Muscle of leg (tissue), 11 donors: ENCODE results near the gene RBM43. TPM values are rescaled to one million over a fixed set of nuclear protein-coding genes. Genes with fewer than 3 reads are reported as not detected.

Experiments used
- DNase-seq: peaks from one replicate; pipeline ENCODE4 v3.0.0; 2013
- H3K27ac ChIP-seq: one replicate; pipeline ENCODE4 v1.5.1; 2013; ENCODE audit warnings: mild to moderate bottlenecking, low read length, control low read depth
- H3K27me3 ChIP-seq: one replicate; pipeline ENCODE4 v1.6.1; 2013; ENCODE audit warnings: low read length; ENCODE audit not compliant: control insufficient read depth, insufficient read depth
- H3K36me3 ChIP-seq: one replicate; pipeline ENCODE4 v1.6.1; 2013; ENCODE audit warnings: low read length; ENCODE audit not compliant: control insufficient read depth, insufficient read depth
- H3K4me1 ChIP-seq: one replicate; pipeline ENCODE4 v1.6.1; 2013; ENCODE audit warnings: low read length; ENCODE audit not compliant: control insufficient read depth, insufficient read depth
- H3K4me3 ChIP-seq: one replicate; pipeline ENCODE4 v1.5.1; 2013; ENCODE audit warnings: low read length, control low read depth
- H3K9me3 ChIP-seq: replicated peaks from 2 replicates; pipeline ENCODE4 v1.6.1; 2013; ENCODE audit warnings: low read depth, low read length; ENCODE audit not compliant: control insufficient read depth
- WGBS: methylation state at CpG from one replicate; pipeline ENCODE4 v1.1.5; 2013; ENCODE audit warnings: missing lambda C conversion rate; ENCODE audit not compliant: insufficient coverage; 5-methylcytosine and 5-hydroxymethylcytosine counted together
- polyA plus RNA-seq, 8 donors: library from polyadenylated mRNA; unstranded; fragments of 120-200 nt; gene quantifications; one replicate each; pipeline versions ENCODE4 v1.2.1 to v1.2.3, GENCODE V29; 2013; ENCODE audit warnings: inconsistent platforms in 1 of 8, low replicate concordance in 1 of 8; ENCODE audit not compliant: insufficient read length in 8 of 8, insufficient read depth in 1 of 8
- total RNA-seq: library from RNA; stranded (reverse); fragments of 120-200 nt; gene quantifications from one replicate; pipeline ENCODE4 v1.2.4, GENCODE V29; 2013

Gene RBM43
- total and polyA plus RNA-seq, 9 donors = 5.8 to 11.0 (median 8.0) TPM

DNA sequence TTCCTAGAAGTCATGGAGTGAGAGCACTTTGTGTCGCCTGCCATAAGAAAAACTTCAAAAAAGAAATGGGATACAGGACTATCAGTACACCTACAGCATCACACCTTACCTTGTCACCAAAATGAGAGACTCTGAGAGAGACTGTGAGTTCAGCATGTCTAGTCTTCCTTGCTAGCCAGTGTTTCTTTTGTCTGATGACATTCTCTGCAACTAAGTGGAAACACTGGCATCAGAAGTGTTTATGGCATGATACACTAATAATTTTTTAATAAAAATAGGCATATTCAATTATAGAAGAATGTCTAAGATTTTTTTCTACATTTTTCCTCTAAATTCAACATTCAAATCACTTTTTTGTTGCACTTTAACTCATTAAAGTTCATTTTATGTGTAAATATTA, 9.0 kb downstream of the RBM43 start:
- no peak overlapping the region for H3K4me3 ChIP-seq
- no peak for DNase-seq
- no CpG with 5 or more reads among the region's 1 CpG for WGBS
- no peaks in the 10 kb centered on the region for H3K27me3 ChIP-seq
- peaks cover 34% of the 10 kb centered on the region for H3K36me3 ChIP-seq
- no peaks in the 10 kb centered on the region for H3K4me1 ChIP-seq
- no peak overlapping the region for H3K27ac ChIP-seq
- H3K9me3 ChIP-seq = peaks cover 12% of the 10 kb centered on the region

DNA sequence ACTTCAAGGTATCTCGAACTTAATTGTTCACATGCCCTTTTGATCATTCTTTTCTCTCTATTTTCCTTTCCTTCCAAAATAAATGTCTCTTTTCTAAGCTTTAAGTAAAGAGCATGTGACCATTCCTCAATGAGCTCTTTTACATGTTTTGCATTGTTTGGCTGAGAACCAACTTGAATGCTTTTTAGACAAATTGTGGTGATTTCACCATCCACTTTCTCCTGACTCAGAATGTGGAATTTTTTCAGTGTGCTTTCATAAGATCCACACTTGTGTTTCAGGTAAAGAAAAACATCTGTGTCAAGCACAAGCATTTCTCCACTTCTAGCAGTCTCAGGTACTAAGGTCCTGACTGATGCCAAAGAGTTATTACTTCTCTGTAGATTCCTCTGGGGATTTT, 10.7 kb downstream of the RBM43 start:
- H3K27me3 ChIP-seq = no peaks in the 10 kb centered on the region
- no peak overlapping the region for H3K4me3 ChIP-seq
- WGBS = no CpG with 5 or more reads among the region's 1 CpG
- no peak overlapping the region for H3K27ac ChIP-seq
- peaks cover 34% of the 10 kb centered on the region for H3K36me3 ChIP-seq
- no peaks in the 10 kb centered on the region for H3K4me1 ChIP-seq
- DNase-seq = peak; percentile 18
- peaks cover 18% of the 10 kb centered on the region for H3K9me3 ChIP-seq

DNA sequence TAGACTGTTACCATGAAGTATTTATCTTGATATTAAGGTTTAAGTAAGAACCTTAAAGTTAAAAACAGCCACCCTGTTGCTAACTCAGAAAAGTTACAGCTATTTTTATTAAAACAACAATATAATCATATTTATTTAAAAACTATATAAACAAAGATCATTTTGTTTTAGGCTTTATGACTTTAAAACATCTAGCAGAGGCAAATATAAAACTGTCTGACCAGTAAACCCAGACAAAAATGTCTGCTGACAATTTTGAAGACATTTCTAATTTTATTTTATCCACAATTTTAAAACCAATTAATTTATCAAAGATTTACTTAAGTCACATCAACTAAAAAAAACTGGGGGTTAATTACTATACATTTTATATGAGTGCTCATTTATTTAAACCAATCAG, 14.2 kb downstream of the RBM43 start:
- no peak overlapping the region for H3K27ac ChIP-seq
- H3K36me3 ChIP-seq = peaks cover 27% of the 10 kb centered on the region
- H3K9me3 ChIP-seq = peaks cover 18% of the 10 kb centered on the region
- H3K4me3 ChIP-seq = no peak overlapping the region
- H3K27me3 ChIP-seq = no peaks in the 10 kb centered on the region
- DNase-seq = no peak
- H3K4me1 ChIP-seq = no peaks in the 10 kb centered on the region

DNA sequence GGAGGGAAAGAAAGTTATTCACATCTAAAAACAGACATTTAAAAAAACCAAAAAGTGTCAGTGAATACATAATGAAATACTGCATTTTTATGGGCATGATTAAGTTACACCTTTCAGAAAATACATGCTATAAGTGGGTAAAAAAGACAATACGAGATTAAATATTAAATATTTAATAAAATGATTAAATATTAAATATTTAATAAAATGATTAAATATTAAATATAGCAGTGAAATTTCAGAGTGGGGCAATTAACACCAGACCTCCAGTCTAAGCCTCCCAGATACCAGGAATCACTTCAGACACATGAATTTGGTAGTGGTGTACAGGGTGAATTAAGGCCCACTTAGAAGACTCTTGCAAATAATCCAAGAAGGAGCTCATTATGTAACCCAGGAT, 15.5 kb downstream of the RBM43 start:
- Histone ChIP-seq H3K27ac (no peak overlapping the region), H3K4me1 (no peaks in the 10 kb centered on the region), H3K36me3 (peaks cover 16% of the 10 kb centered on the region), H3K9me3 (peaks cover 18% of the 10 kb centered on the region), H3K27me3 (no peaks in the 10 kb centered on the region), H3K4me3 (no peak overlapping the region)
- no peak for DNase-seq
- no CpG with 5 or more reads among the region's 1 CpG for WGBS

DNA sequence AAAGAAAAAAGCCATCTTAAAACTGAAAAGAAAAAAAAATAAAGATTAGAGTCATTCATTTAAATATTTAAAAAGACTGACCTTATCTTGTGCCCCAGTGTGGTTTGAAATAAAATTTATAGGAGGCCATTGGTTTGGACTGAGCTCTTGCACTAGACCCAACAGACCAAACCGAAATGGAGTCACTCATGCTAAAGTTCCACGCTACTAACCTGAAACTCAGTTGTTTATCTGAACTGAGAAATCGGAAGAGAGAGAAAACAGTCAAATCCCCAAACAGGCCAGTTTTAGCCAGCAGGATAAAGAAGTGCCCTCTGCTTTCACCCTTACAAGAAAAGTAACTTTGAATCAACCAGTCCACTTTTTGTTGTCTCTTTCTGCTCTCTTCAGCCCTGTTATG, 18.2 kb downstream of the RBM43 start:
- Histone ChIP-seq H3K4me3 (no peak overlapping the region), H3K27me3 (no peaks in the 10 kb centered on the region), H3K9me3 (peaks cover 9% of the 10 kb centered on the region), H3K27ac (no peak overlapping the region), H3K4me1 (no peaks in the 10 kb centered on the region), H3K36me3 (no peaks in the 10 kb centered on the region)
- WGBS = 86% methylated on average over 1 of the region's 3 CpGs
- DNase-seq = no peak

DNA sequence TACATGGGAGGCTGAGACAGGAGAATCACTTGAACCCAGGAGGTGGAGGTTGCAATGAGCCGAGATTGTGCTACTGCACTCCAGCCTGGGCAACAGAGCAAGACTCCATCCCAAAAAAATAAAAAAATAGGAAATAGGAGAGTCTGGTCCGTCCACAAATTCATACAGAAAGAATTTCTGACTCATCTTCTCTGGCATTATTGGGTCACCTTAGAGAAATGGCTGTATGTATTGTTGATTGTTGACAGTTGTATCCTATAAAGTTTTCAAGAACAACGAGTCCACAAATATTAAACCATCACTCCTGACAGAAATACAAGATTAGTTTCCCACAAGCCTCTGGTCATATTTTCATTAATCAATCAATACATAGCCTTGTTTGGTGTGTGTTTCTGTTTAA, 20.4 kb downstream of the RBM43 start:
- H3K4me3 ChIP-seq = no peak overlapping the region
- no peak for DNase-seq
- peaks cover under 1% of the 10 kb centered on the region for H3K9me3 ChIP-seq
- no peaks in the 10 kb centered on the region for H3K4me1 ChIP-seq
- H3K27ac ChIP-seq = no peak overlapping the region
- WGBS = no CpG with 5 or more reads among the region's 3 CpGs
- no peaks in the 10 kb centered on the region for H3K36me3 ChIP-seq
- H3K27me3 ChIP-seq = no peaks in the 10 kb centered on the region

DNA sequence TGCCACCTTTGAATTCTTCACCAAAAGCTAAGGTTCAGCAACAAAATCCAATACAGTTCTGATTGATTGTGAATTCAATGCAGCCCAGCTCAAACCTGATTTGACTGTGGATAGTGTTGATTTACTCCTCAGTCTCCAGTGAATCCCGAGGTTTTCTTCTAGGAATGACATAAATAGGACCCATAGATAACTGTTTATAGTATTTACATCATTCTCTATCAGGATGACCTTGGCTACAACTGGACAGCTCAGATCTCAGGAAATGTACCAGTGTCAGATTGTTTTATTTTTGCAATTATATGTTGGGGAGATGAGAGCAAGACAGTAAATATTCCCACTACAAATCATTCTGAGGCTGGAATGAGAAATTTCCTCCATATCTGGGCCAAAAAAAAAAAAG, 21.2 kb downstream of the RBM43 start:
- no peaks in the 10 kb centered on the region for H3K9me3 ChIP-seq
- DNase-seq = no peak
- no peak overlapping the region for H3K27ac ChIP-seq
- no peaks in the 10 kb centered on the region for H3K36me3 ChIP-seq
- H3K4me1 ChIP-seq = no peaks in the 10 kb centered on the region
- no peak overlapping the region for H3K4me3 ChIP-seq
- no peaks in the 10 kb centered on the region for H3K27me3 ChIP-seq
- WGBS = no CpG with 5 or more reads among the region's 1 CpG

DNA sequence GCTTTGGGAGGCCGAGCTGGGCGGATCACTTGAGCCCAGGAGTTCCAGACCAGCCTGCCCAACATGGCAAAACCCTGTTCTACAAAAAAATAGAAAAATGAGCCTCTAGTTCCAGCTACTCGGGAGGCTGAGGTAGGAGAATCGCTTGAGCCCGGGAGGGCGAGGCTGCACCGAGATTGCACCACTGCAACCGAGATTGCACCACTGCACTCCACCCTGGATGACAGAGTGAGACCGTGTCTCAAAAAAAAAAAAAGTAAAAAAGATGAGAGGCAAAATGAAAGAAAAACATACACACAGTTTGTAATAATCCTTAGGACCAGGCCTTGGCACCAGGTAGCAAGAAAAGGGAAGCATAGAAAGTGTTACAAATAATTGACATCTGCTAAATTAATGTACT, 22.0 kb downstream of the RBM43 start:
- H3K4me1 ChIP-seq = no peaks in the 10 kb centered on the region
- DNase-seq = no peak
- H3K9me3 ChIP-seq = no peaks in the 10 kb centered on the region
- no peak overlapping the region for H3K4me3 ChIP-seq
- no peak overlapping the region for H3K27ac ChIP-seq
- WGBS = 90% methylated on average over 2 of the region's 9 CpGs
- H3K27me3 ChIP-seq = no peaks in the 10 kb centered on the region
- no peaks in the 10 kb centered on the region for H3K36me3 ChIP-seq

DNA sequence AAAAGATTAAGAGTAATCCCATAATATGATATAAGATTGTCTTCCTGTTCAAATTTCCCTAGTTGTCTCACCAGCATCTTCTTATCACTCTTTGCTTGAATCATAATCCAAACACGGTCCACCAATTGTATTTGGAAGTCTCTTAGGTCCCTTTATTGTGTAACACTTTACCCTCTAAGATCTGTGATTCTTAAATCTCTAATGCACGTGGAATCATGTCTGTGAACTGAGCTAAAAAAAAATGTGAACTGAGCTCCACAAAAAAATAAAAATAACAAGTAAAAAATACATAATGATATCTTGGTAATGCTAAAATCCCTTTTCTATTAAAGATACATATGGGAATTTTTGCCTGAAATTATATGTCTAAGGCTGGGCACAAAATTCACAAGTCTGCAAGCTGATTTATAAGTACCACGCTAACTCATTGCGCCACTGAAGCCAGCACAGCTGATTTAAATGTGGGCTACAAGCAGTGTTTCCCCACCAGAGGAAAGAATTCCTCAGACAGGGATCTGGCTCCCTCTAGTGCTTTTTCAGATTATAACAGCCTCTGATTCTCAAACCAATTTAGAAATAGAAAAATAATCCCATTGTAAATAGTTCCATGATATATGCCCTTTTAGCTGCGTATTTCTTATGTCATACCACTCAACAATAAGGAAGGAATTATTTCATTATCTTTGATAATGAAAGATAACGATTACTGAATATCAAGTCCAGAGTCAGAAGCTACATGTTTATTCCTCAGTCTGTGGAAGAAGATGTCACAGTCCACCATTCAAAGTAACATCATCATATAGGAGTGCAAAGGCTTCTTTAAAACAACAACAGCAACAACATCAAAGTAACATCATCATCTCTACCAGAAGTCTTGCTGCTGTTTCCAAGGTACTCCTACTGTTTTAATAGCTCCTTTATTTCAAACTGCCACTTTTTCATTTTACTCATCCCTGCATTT, 22.9 kb downstream of the RBM43 start:
- H3K9me3 ChIP-seq = no peaks in the 10 kb centered on the region
- WGBS = no CpG with 5 or more reads among the region's 6 CpGs
- no peak overlapping the region for H3K27ac ChIP-seq
- DNase-seq = peak; percentile 91
- H3K36me3 ChIP-seq = no peaks in the 10 kb centered on the region
- H3K4me1 ChIP-seq = no peaks in the 10 kb centered on the region
- no peak overlapping the region for H3K4me3 ChIP-seq
- H3K27me3 ChIP-seq = no peaks in the 10 kb centered on the region

DNA sequence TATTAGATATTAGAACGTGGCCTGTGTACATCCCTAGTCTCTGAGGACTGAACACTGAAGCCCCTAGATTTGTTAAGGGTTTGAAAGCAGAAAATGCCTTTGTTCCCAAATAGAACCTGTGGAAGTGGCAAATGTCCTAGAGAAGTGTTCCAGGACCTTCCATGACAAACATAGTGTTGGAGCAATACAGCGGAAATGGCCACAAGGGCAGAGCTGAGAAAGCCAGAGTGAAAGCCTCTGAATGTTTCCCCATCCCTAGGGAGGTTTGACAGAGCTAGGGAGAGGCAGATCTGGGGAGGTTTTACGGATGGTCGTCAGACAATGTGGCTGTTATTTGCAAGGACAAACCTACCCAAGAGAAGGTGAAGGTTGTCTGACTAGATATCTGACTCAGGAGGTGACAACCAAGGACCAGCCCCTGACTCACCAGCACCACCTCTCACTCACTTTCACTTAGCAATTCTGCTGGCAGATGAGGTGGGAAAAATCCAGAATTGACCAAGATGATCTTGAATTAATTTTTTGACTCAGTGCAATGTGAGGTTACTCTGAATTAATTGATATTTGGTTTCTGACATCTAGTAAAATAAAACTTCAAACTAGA, 24.1 kb downstream of the RBM43 start:
- Histone ChIP-seq H3K4me1 (no peaks in the 10 kb centered on the region), H3K27me3 (no peaks in the 10 kb centered on the region), H3K36me3 (no peaks in the 10 kb centered on the region), H3K9me3 (no peaks in the 10 kb centered on the region), H3K4me3 (no peak overlapping the region), H3K27ac (no peak overlapping the region)
- 44% methylated on average over 2 of the region's 4 CpGs for WGBS
- DNase-seq = peak; percentile 11
